DND-41 (cell line): ENCODE data around the gene EIF4G3.

Experiments
- EZH2 ChIP-seq: IDR thresholded peaks from 3 replicates; pipeline ENCODE4 v1.6.1; 2012; ENCODE audit warnings: borderline replicate concordance, low read depth, mild to moderate bottlenecking, moderate library complexity, low read length, inconsistent platforms; ENCODE audit not compliant: severe bottlenecking
- TF ChIP-seq, protein P1 (sequence below): IDR thresholded peaks from 2 replicates; pipeline ENCODE4 v1.5.1; 2012; ENCODE audit warnings: borderline replicate concordance, low read length, moderate library complexity, mild to moderate bottlenecking; ENCODE audit not compliant: poor library complexity, severe bottlenecking; ENCODE audit errors: extremely low read depth

GRCh38 chr1:21099034-21099868 is 77.4 kb downstream of the EIF4G3 start:
- TF ChIP-seq, protein P1, sequence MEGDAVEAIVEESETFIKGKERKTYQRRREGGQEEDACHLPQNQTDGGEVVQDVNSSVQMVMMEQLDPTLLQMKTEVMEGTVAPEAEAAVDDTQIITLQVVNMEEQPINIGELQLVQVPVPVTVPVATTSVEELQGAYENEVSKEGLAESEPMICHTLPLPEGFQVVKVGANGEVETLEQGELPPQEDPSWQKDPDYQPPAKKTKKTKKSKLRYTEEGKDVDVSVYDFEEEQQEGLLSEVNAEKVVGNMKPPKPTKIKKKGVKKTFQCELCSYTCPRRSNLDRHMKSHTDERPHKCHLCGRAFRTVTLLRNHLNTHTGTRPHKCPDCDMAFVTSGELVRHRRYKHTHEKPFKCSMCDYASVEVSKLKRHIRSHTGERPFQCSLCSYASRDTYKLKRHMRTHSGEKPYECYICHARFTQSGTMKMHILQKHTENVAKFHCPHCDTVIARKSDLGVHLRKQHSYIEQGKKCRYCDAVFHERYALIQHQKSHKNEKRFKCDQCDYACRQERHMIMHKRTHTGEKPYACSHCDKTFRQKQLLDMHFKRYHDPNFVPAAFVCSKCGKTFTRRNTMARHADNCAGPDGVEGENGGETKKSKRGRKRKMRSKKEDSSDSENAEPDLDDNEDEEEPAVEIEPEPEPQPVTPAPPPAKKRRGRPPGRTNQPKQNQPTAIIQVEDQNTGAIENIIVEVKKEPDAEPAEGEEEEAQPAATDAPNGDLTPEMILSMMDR = no peak
- no peak for TF ChIP-seq EZH2
